Measurements from ENCODE around the gene PSORS1C1. TPM values are rescaled to one million over a fixed set of nuclear protein-coding genes. Genes with fewer than 3 reads are reported as not detected.

The PSORS1C1 gene
- total RNA-seq, 1 donor: 2.2 TPM

DNA sequence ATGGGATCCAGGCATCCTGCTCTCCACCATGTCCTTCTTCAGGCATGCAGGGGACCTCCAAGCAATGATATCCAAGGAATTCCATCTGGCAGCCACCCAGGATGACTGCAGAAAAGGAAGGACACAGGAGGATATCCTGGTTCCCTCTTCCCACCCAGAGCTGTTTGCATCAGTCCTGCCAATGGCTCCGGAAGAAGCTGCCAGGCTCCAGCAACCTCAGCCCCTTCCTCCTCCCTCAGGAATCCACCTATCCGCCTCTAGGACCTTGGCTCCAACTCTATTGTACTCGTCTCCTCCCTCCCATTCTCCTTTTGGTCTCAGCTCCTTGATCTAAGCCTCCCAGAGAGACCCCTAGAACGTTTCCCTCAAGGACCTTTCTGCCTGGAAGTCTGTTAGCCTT, 25.0 kb downstream of the PSORS1C1 start:
- Histone ChIP-seq H3K27me3 (ENCODE audit: insufficient read depth, low read length) (no peaks in the 10 kb centered on the region), H3K4me1 (ENCODE audit: insufficient read depth, low read length) (peaks cover 7% of the 10 kb centered on the region), H4K20me1 (ENCODE audit: insufficient read depth, low read length) (no peaks in the 10 kb centered on the region), H3K4me2 (ENCODE audit: insufficient read depth, low read length) (no peak overlapping the region), H3K79me2 (ENCODE audit: insufficient read depth, low read length) (no peaks in the 10 kb centered on the region), H3K9me3 (ENCODE audit: low read depth, low read length) (no peaks in the 10 kb centered on the region), H3K4me3 (ENCODE audit: insufficient read depth, low read length) (no peak overlapping the region), H3K27ac (ENCODE audit: low read depth, low read length) (no peak overlapping the region), H2AFZ (ENCODE audit: low read length) (peak overlapping the region; percentile 21), H3K36me3 (ENCODE audit: insufficient read depth, low read length) (peaks cover 10% of the 10 kb centered on the region)
- TF ChIP-seq, protein P1, sequence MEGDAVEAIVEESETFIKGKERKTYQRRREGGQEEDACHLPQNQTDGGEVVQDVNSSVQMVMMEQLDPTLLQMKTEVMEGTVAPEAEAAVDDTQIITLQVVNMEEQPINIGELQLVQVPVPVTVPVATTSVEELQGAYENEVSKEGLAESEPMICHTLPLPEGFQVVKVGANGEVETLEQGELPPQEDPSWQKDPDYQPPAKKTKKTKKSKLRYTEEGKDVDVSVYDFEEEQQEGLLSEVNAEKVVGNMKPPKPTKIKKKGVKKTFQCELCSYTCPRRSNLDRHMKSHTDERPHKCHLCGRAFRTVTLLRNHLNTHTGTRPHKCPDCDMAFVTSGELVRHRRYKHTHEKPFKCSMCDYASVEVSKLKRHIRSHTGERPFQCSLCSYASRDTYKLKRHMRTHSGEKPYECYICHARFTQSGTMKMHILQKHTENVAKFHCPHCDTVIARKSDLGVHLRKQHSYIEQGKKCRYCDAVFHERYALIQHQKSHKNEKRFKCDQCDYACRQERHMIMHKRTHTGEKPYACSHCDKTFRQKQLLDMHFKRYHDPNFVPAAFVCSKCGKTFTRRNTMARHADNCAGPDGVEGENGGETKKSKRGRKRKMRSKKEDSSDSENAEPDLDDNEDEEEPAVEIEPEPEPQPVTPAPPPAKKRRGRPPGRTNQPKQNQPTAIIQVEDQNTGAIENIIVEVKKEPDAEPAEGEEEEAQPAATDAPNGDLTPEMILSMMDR (IDR thresholded peaks at IDR 0.05; ENCODE audit: extremely low read depth, low read depth, low read length): no peak
- peak; percentile 76 for DNase-seq (ENCODE audit: insufficient read length, low spot score, missing footprints)

DNA sequence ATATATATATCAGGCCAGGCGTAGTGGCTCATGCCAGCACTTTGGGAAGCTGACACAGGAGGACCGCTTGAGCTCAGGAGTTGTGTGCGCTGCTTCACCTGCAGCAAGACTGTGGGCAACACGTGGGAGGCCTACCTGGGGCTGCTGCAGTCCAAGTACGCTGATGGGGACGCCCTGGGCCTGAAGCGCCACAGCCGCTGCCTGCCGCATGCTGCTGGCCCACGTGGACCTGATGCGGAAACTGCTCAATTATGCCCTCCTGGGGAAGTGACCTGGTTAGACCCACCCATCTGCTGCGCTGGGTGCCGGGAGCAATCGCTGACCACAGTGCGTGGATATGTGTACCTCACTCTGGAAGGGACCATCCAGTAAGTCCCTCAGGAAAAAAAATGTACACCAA, 26.0 kb downstream of the PSORS1C1 start:
- Histone ChIP-seq H3K4me3 (ENCODE audit: insufficient read depth, low read length) (no peak overlapping the region), H2AFZ (ENCODE audit: low read length) (no peak overlapping the region), H4K20me1 (ENCODE audit: insufficient read depth, low read length) (no peaks in the 10 kb centered on the region), H3K4me1 (ENCODE audit: insufficient read depth, low read length) (peaks cover 7% of the 10 kb centered on the region), H3K27me3 (ENCODE audit: insufficient read depth, low read length) (no peaks in the 10 kb centered on the region), H3K4me2 (ENCODE audit: insufficient read depth, low read length) (no peak overlapping the region), H3K9me3 (ENCODE audit: low read depth, low read length) (no peaks in the 10 kb centered on the region), H3K79me2 (ENCODE audit: insufficient read depth, low read length) (no peaks in the 10 kb centered on the region), H3K36me3 (ENCODE audit: insufficient read depth, low read length) (peaks cover 11% of the 10 kb centered on the region), H3K27ac (ENCODE audit: low read depth, low read length) (no peak overlapping the region)
- peak; percentile 10 for DNase-seq (ENCODE audit: insufficient read length, low spot score, missing footprints)
- TF ChIP-seq, protein P1 (IDR thresholded peaks at IDR 0.05; ENCODE audit: extremely low read depth, low read depth, low read length): no peak

DNA sequence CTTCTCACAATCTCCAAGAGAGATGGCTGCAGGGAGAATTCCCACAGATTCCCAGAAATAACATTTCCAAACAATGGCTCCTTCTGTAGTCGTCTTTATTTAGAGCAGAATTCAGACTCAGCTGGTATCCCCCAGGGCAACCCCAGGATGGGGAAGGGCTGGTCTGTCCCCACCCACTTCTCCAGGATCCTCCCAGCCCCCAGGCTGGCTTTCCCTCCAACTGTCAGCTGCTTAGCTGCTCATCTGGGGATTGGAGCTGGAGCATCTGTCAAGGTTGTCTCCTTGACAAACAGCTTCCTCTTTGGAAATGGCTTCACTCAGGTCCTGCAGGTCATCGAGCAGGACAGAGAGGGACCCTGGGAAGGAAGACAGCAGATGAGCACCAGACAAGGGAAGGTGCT, 27.8 kb downstream of the PSORS1C1 start:
- no peak overlapping the region for H3K27ac ChIP-seq (ENCODE audit: low read depth, low read length)
- H3K4me1 ChIP-seq (ENCODE audit: insufficient read depth, low read length): peaks cover 7% of the 10 kb centered on the region

DNA sequence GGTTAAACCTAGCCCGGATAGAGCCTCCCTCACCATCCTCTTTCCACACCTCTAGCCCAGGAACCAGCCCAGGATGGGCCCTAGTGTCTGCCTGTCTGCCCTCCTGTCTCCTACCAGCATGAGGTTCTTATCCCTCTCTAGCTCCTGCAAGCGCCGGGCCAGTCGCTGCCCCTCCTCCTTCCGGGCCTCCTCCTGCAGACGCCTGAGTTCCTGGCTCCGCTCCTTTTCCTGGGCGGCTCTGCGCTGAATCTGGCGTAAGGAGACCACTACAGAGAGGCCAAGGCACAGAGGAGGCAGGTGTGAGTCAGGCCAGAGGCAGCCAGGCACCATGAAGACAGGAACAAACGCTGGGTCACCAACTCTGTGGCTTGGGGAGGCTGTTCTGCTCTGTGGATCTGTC, 28.5 kb downstream of the PSORS1C1 start:
- Histone ChIP-seq H3K4me1 (ENCODE audit: insufficient read depth, low read length) (peaks cover 3% of the 10 kb centered on the region), H3K27me3 (ENCODE audit: insufficient read depth, low read length) (no peaks in the 10 kb centered on the region), H3K4me3 (ENCODE audit: insufficient read depth, low read length) (no peak overlapping the region), H3K9me3 (ENCODE audit: low read depth, low read length) (no peaks in the 10 kb centered on the region), H2AFZ (ENCODE audit: low read length) (no peak overlapping the region), H3K4me2 (ENCODE audit: insufficient read depth, low read length) (no peak overlapping the region), H3K27ac (ENCODE audit: low read depth, low read length) (no peak overlapping the region), H4K20me1 (ENCODE audit: insufficient read depth, low read length) (no peaks in the 10 kb centered on the region), H3K79me2 (ENCODE audit: insufficient read depth, low read length) (no peaks in the 10 kb centered on the region), H3K36me3 (ENCODE audit: insufficient read depth, low read length) (peaks cover 11% of the 10 kb centered on the region)
- TF ChIP-seq, protein P1 (IDR thresholded peaks at IDR 0.05; ENCODE audit: extremely low read depth, low read depth, low read length): no peak
- DNase-seq (ENCODE audit: insufficient read length, low spot score, missing footprints): peak; percentile 88

More for the DNA sequence above, 27.8 kb downstream of the PSORS1C1 start:
- no peak overlapping the region for H3K4me2 ChIP-seq (ENCODE audit: insufficient read depth, low read length)
- TF ChIP-seq, protein P1 (IDR thresholded peaks at IDR 0.05; ENCODE audit: extremely low read depth, low read depth, low read length): no peak
- H3K4me3 ChIP-seq (ENCODE audit: insufficient read depth, low read length): no peak overlapping the region
- H3K27me3 ChIP-seq (ENCODE audit: insufficient read depth, low read length): no peaks in the 10 kb centered on the region
- peak; percentile 54 for DNase-seq (ENCODE audit: insufficient read length, low spot score, missing footprints)
- H3K9me3 ChIP-seq (ENCODE audit: low read depth, low read length): no peaks in the 10 kb centered on the region
- no peak overlapping the region for H2AFZ ChIP-seq (ENCODE audit: low read length)
- H3K79me2 ChIP-seq (ENCODE audit: insufficient read depth, low read length): no peaks in the 10 kb centered on the region
- no peaks in the 10 kb centered on the region for H4K20me1 ChIP-seq (ENCODE audit: insufficient read depth, low read length)
- H3K36me3 ChIP-seq (ENCODE audit: insufficient read depth, low read length): peaks cover 11% of the 10 kb centered on the region
